ENCODE measurements around the gene CMTR1. TPM values are rescaled to one million over a fixed set of nuclear protein-coding genes. Genes with fewer than 3 reads are reported as not detected.

CMTR1 gene
- polyA plus RNA-seq, 1 of the 3 experiments (the other 2 are of a cell fraction), result 19.8 TPM

- no peaks in the 10 kb centered on the region for H3K36me3 ChIP-seq (replicated peaks in 1 of 2; ENCODE audit: control insufficient read depth in 1 of 2, insufficient read depth in 2 of 2, low read length in 1 of 2)
- no peak overlapping the region for H3K4me3 ChIP-seq (ENCODE audit: low read depth in 2 of 2, low read length in 1 of 2)
- no peaks in the 10 kb centered on the region for H3K9me3 ChIP-seq
- CTCF ChIA-PET, result interaction anchor here (0.7 to 9.1 kb wide), 14 partner anchors 11 to 214 kb away, joined by 3 to 88 read pairs (median 4); no protein-coding TSS in a partner anchor
- no peaks in the 10 kb centered on the region for H3K9me2 ChIP-seq
- H3F3A ChIP-seq (replicated peaks; ENCODE audit: insufficient read depth), result no peaks in the 10 kb centered on the region
- H3K79me2 ChIP-seq (ENCODE audit: insufficient read depth), result no peaks in the 10 kb centered on the region; the same call in 1 of the 2 replicates
- H2AFZ ChIP-seq (ENCODE audit: low read depth), result no peak overlapping the region
- whole genome bisulfite sequencing (ENCODE audit: low lambda C conversion rate), result 87% methylated on average over 5 of the region's 5 CpGs
- TF ChIP-seq FOXM1 (IDR thresholded peaks at IDR 0.05; ENCODE audit: low read depth), result no peak
- H3K27me3 ChIP-seq (ENCODE audit: insufficient read depth), result no peaks in the 10 kb centered on the region
- POLR2A ChIA-PET, result interaction anchor here (1.2 to 2.1 kb wide), 6 partner anchors 17 to 74 kb away, joined by 3 to 16 read pairs (median 6); partner anchors contain the start of gene CMTR1
- H3K4me2 ChIP-seq, result no peak overlapping the region
- H3K27ac ChIP-seq (ENCODE audit: low read depth in 2 of 2, low read length in 1 of 2), result peak overlapping the region in 1 of 2 experiments; percentile 99; a peak in 2 of 4 replicates
- H3K4me1 ChIP-seq (ENCODE audit: control insufficient read depth in 1 of 2, insufficient read depth in 2 of 2, low read depth in 1 of 2, low read length in 1 of 2), result peaks cover 0 to 78% of the 10 kb centered on the region in 2 experiments; a peak in 2 of 4 replicates
- DNase-seq, result no peak
- no peak overlapping the region for H3K9ac ChIP-seq
- no peaks in the 10 kb centered on the region for H4K20me1 ChIP-seq (ENCODE audit: insufficient read depth)
Measured at GRCh38 chr6:37491830-37492208, 58.8 kb downstream of the CMTR1 start.

GRCh38 chr6:37492236-37492972, 59.4 kb downstream of the CMTR1 start:
- Histone ChIP-seq H3K27me3 (ENCODE audit: insufficient read depth) (no peaks in the 10 kb centered on the region), H3K27ac (ENCODE audit: low read depth in 2 of 2, low read length in 1 of 2) (peak overlapping the region in 1 of 2 experiments; percentile 99; a peak in 2 of 4 replicates), H3K79me2 (ENCODE audit: insufficient read depth) (no peaks in the 10 kb centered on the region; the same call in 1 of the 2 replicates), H3K4me3 (ENCODE audit: low read depth in 2 of 2, low read length in 1 of 2) (no peak overlapping the region), H3K9me3 (no peaks in the 10 kb centered on the region), H3K36me3 (replicated peaks in 1 of 2; ENCODE audit: control insufficient read depth in 1 of 2, insufficient read depth in 2 of 2, low read length in 1 of 2) (no peaks in the 10 kb centered on the region), H3K9me2 (no peaks in the 10 kb centered on the region), H3F3A (replicated peaks; ENCODE audit: insufficient read depth) (no peaks in the 10 kb centered on the region), H3K4me2 (no peak overlapping the region), H2AFZ (ENCODE audit: low read depth) (no peak overlapping the region), H3K4me1 (ENCODE audit: control insufficient read depth in 1 of 2, insufficient read depth in 2 of 2, low read depth in 1 of 2, low read length in 1 of 2) (peaks cover 0 to 76% of the 10 kb centered on the region in 2 experiments; a peak in 2 of 4 replicates), H3K9ac (no peak overlapping the region), H4K20me1 (ENCODE audit: insufficient read depth) (no peaks in the 10 kb centered on the region)
- TF ChIP-seq RFX5 (IDR thresholded peaks at IDR 0.05; ENCODE audit: low read length) (no peak), ZBTB33 (IDR thresholded peaks at IDR 0.05; ENCODE audit: borderline replicate concordance, low read depth) (no peak), FOSL2 (IDR thresholded peaks at IDR 0.05; ENCODE audit: borderline replicate concordance, low read depth) (no peak), USF2 (IDR thresholded peaks at IDR 0.05; ENCODE audit: borderline replicate concordance, low read depth, low read length) (no peak), RAD21 (IDR thresholded peaks at IDR 0.05; ENCODE audit: low read length) (no peak), TAF1 (IDR thresholded peaks at IDR 0.05; ENCODE audit: borderline replicate concordance, low read depth, low read length) (no peak), GABPA (IDR thresholded peaks at IDR 0.05; ENCODE audit: low read depth) (no peak), CTCF (IDR thresholded peaks at IDR 0.05) (no peak), MAX (IDR thresholded peaks at IDR 0.05; ENCODE audit: low read depth) (no peak), FOXM1 (IDR thresholded peaks at IDR 0.05; ENCODE audit: low read depth) (no peak), NFIC (IDR thresholded peaks at IDR 0.05; ENCODE audit: borderline replicate concordance) (no peak), CHD2 (IDR thresholded peaks at IDR 0.05; ENCODE audit: low read length, partially characterized antibody) (no peak), TEAD4 (IDR thresholded peaks at IDR 0.05; ENCODE audit: borderline replicate concordance, insufficient read depth) (no peak), NRF1 (IDR thresholded peaks at IDR 0.05; ENCODE audit: low read depth, low read length) (no peak), EZH2phosphoT487 (IDR thresholded peaks at IDR 0.05; ENCODE audit: borderline replicate concordance, low read depth) (no peak), IRF3 (IDR thresholded peaks at IDR 0.05; ENCODE audit: low read depth, low read length) (no peak), MXI1 (IDR thresholded peaks at IDR 0.05; ENCODE audit: low read depth, low read length) (no peak), EP300 (IDR thresholded peaks at IDR 0.05; ENCODE audit: borderline replicate concordance in 1 of 2, low read depth in 1 of 2, low read length in 1 of 2) (no peak), RXRA (IDR thresholded peaks at IDR 0.05; ENCODE audit: borderline replicate concordance, low read depth) (no peak), TCF12 (IDR thresholded peaks at IDR 0.05) (no peak)
- ChIA-PET POLR2A (interaction anchor here (1.2 to 2.1 kb wide), 5 partner anchors 16 to 73 kb away, joined by 3 to 16 read pairs (median 9); partner anchors contain the start of gene CMTR1), CTCF (interaction anchor here (0.7 to 9.1 kb wide), 13 partner anchors 10 to 213 kb away, joined by 3 to 88 read pairs (median 5); no protein-coding TSS in a partner anchor)
- 70% methylated on average over 8 of the region's 9 CpGs for WGBS (ENCODE audit: low lambda C conversion rate)
- DNase-seq, result no peak

Data from SK-N-SH (cell line).